ENCODE data around the gene CAMK4. TPM values are rescaled to one million over a fixed set of nuclear protein-coding genes. Genes with fewer than 3 reads are reported as not detected.
"Not testable (repeated sequence)": the region's sequence is repeated elsewhere in the genome, so short reads cannot be mapped to it uniquely, and the experiment has no call there.

The CAMK4 gene
- total and polyA plus RNA-seq, 9 donors: 4.6 to 7.5 (median 6.3) TPM

- Histone ChIP-seq H3K27me3 (ENCODE audit: control insufficient read depth, insufficient read depth, low read length) (no peaks in the 10 kb centered on the region), H3K36me3 (ENCODE audit: control insufficient read depth, insufficient read depth, low read length) (no peaks in the 10 kb centered on the region), H3K27ac (ENCODE audit: low read length) (no peak overlapping the region), H3K4me3 (ENCODE audit: low read length) (no peak overlapping the region), H3K4me1 (ENCODE audit: control insufficient read depth, insufficient read depth, low read length) (no peaks in the 10 kb centered on the region), H3K9me3 (replicated peaks; ENCODE audit: control insufficient read depth, low read depth, low read length) (no peaks in the 10 kb centered on the region)
- DNase-seq: no peak
- no CpG with 5 or more reads among the region's 1 CpG for WGBS (ENCODE audit: insufficient coverage)
These were observed 112.9 kb downstream of the CAMK4 start for GRCh38 chr5:111337133-111337532.

DNA sequence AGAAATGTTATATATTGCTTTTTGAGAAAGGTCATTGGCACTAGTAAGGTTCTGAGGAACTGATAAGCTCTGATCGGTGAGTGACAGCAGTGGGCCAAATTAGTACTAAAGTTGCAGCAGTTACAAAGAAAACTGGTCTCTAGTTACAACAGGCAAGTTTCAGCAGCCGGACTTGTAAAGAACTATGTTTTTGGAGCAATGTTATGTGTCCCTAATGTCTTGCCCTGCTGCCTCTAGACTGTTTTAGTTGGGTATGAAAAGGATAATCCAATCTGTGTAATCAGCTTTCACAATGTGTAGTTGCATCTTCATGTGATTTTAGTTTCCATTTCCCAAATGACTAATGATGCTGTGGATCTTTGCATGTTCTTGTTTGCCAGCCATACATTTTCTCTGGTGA is 113.5 kb downstream of the CAMK4 start:
- H3K4me3 ChIP-seq (ENCODE audit: low read length): no peak overlapping the region
- no peak for DNase-seq
- H3K4me1 ChIP-seq (ENCODE audit: control insufficient read depth, insufficient read depth, low read length): no peaks in the 10 kb centered on the region
- no peaks in the 10 kb centered on the region for H3K27me3 ChIP-seq (ENCODE audit: control insufficient read depth, insufficient read depth, low read length)
- H3K27ac ChIP-seq (ENCODE audit: low read length): no peak overlapping the region
- no peaks in the 10 kb centered on the region for H3K36me3 ChIP-seq (ENCODE audit: control insufficient read depth, insufficient read depth, low read length)
- 100% methylated on average over 1 of the region's 2 CpGs for WGBS (ENCODE audit: insufficient coverage)
- H3K9me3 ChIP-seq (replicated peaks; ENCODE audit: control insufficient read depth, low read depth, low read length): no peaks in the 10 kb centered on the region

- Histone ChIP-seq H3K4me1 (ENCODE audit: control insufficient read depth, insufficient read depth, low read length) (no peaks in the 10 kb centered on the region), H3K36me3 (ENCODE audit: control insufficient read depth, insufficient read depth, low read length) (no peaks in the 10 kb centered on the region), H3K27me3 (ENCODE audit: control insufficient read depth, insufficient read depth, low read length) (no peaks in the 10 kb centered on the region), H3K4me3 (ENCODE audit: low read length) (no peak overlapping the region), H3K27ac (ENCODE audit: low read length) (no peak overlapping the region), H3K9me3 (replicated peaks; ENCODE audit: control insufficient read depth, low read depth, low read length) (no peaks in the 10 kb centered on the region)
- DNase-seq: no peak
- 54% methylated on average over 7 of the region's 8 CpGs for WGBS (ENCODE audit: insufficient coverage)
These were observed 121.5 kb downstream of the CAMK4 start for GRCh38 chr5:111345731-111346130.

DNA sequence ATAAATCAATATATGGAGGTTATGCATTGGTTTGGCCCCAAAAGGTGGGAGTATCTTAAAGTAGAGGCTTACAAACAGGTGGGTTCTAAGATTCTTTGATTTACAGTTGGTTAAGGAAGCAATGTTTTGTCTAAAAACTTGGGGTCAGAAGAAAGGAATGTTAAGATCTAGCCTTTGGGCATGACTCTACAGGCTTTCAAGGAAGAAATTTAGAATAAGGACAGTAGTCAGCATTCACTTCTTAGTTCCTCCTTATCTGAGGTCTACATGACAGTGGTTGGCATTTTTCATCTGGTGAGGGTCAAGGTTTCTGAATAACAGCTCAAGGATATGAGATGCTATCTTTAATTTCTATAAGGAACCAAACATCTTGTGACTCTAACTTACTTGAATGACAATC is 122.8 kb downstream of the CAMK4 start:
- H3K4me1 ChIP-seq (ENCODE audit: control insufficient read depth, insufficient read depth, low read length): no peaks in the 10 kb centered on the region
- no peaks in the 10 kb centered on the region for H3K27me3 ChIP-seq (ENCODE audit: control insufficient read depth, insufficient read depth, low read length)
- no peak overlapping the region for H3K4me3 ChIP-seq (ENCODE audit: low read length)
- DNase-seq: no peak
- H3K36me3 ChIP-seq (ENCODE audit: control insufficient read depth, insufficient read depth, low read length): no peaks in the 10 kb centered on the region
- no peak overlapping the region for H3K27ac ChIP-seq (ENCODE audit: low read length)
- no peaks in the 10 kb centered on the region for H3K9me3 ChIP-seq (replicated peaks; ENCODE audit: control insufficient read depth, low read depth, low read length)

- Histone ChIP-seq H3K4me3 (ENCODE audit: low read length) (no peak overlapping the region), H3K9me3 (replicated peaks; ENCODE audit: control insufficient read depth, low read depth, low read length) (no peaks in the 10 kb centered on the region), H3K36me3 (ENCODE audit: control insufficient read depth, insufficient read depth, low read length) (no peaks in the 10 kb centered on the region), H3K27ac (ENCODE audit: low read length) (no peak overlapping the region), H3K27me3 (ENCODE audit: control insufficient read depth, insufficient read depth, low read length) (no peaks in the 10 kb centered on the region), H3K4me1 (ENCODE audit: control insufficient read depth, insufficient read depth, low read length) (no peaks in the 10 kb centered on the region)
- WGBS (ENCODE audit: insufficient coverage): no CpG with 5 or more reads among the region's 3 CpGs
- DNase-seq: no peak
These were observed 124.6 kb downstream of the CAMK4 start for GRCh38 chr5:111348661-111349329.

DNA sequence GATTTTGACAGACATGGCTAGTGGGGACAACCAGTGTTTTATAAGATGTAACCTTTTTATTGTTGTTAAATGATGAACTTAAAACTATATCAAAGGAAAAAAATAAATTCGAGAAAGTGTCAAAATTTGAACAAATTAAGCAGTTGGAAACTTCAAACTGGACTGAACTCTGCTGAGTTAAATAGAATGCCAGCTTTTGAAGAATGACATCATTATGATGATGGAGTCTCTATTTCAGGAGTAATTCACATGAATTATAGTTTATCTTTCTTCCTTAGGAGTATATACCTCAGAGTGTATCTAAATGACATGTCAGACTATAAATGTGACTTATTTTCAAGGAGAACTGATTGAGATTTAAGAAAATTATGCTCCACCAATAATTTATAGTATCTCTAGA is 125.2 kb downstream of the CAMK4 start:
- H3K4me3 ChIP-seq (ENCODE audit: low read length): no peak overlapping the region
- H3K27me3 ChIP-seq (ENCODE audit: control insufficient read depth, insufficient read depth, low read length): no peaks in the 10 kb centered on the region
- no peak overlapping the region for H3K27ac ChIP-seq (ENCODE audit: low read length)
- WGBS (ENCODE audit: insufficient coverage): no CpG with 5 or more reads among the region's 1 CpG
- no peak for DNase-seq
- H3K36me3 ChIP-seq (ENCODE audit: control insufficient read depth, insufficient read depth, low read length): no peaks in the 10 kb centered on the region
- no peaks in the 10 kb centered on the region for H3K9me3 ChIP-seq (replicated peaks; ENCODE audit: control insufficient read depth, low read depth, low read length)
- no peaks in the 10 kb centered on the region for H3K4me1 ChIP-seq (ENCODE audit: control insufficient read depth, insufficient read depth, low read length)

GRCh38 chr5:111353035-111353434 is 128.9 kb downstream of the CAMK4 start:
- Histone ChIP-seq H3K36me3 (ENCODE audit: control insufficient read depth, insufficient read depth, low read length) (no peaks in the 10 kb centered on the region), H3K4me1 (ENCODE audit: control insufficient read depth, insufficient read depth, low read length) (no peaks in the 10 kb centered on the region), H3K27ac (ENCODE audit: low read length) (no peak overlapping the region), H3K4me3 (ENCODE audit: low read length) (no peak overlapping the region), H3K27me3 (ENCODE audit: control insufficient read depth, insufficient read depth, low read length) (no peaks in the 10 kb centered on the region), H3K9me3 (replicated peaks; ENCODE audit: control insufficient read depth, low read depth, low read length) (no peaks in the 10 kb centered on the region)
- no peak for DNase-seq
- WGBS (ENCODE audit: insufficient coverage): no CpG with 5 or more reads among the region's 3 CpGs

GRCh38 chr5:111358726-111359125 is 134.5 kb downstream of the CAMK4 start:
- not testable (repeated sequence) for H3K9me3 ChIP-seq (replicated peaks; ENCODE audit: control insufficient read depth, low read depth, low read length)

GRCh38 chr5:111360173-111360572 is 136.0 kb downstream of the CAMK4 start:
- Histone ChIP-seq H3K4me1 (ENCODE audit: control insufficient read depth, insufficient read depth, low read length) (no peaks in the 10 kb centered on the region), H3K27me3 (ENCODE audit: control insufficient read depth, insufficient read depth, low read length) (no peaks in the 10 kb centered on the region), H3K36me3 (ENCODE audit: control insufficient read depth, insufficient read depth, low read length) (no peaks in the 10 kb centered on the region), H3K4me3 (ENCODE audit: low read length) (no peak overlapping the region), H3K27ac (ENCODE audit: low read length) (no peak overlapping the region), H3K9me3 (replicated peaks; ENCODE audit: control insufficient read depth, low read depth, low read length) (no peaks in the 10 kb centered on the region)
- no peak for DNase-seq
- WGBS (ENCODE audit: insufficient coverage): 80% methylated on average over 1 of the region's 2 CpGs

More at GRCh38 chr5:111358726-111359125, 134.5 kb downstream of the CAMK4 start:
- DNase-seq; H3K27me3 ChIP-seq (ENCODE audit: control insufficient read depth, insufficient read depth, low read length); H3K4me1 ChIP-seq (ENCODE audit: control insufficient read depth, insufficient read depth, low read length); H3K36me3 ChIP-seq (ENCODE audit: control insufficient read depth, insufficient read depth, low read length); H3K27ac ChIP-seq (ENCODE audit: low read length); H3K4me3 ChIP-seq (ENCODE audit: low read length): not testable (repeated sequence)
- no CpG with 5 or more reads among the region's 1 CpG for WGBS (ENCODE audit: insufficient coverage)

GRCh38 chr5:111364992-111365391 is 140.8 kb downstream of the CAMK4 start:
- Histone ChIP-seq H3K27me3 (ENCODE audit: control insufficient read depth, insufficient read depth, low read length) (no peaks in the 10 kb centered on the region), H3K4me1 (ENCODE audit: control insufficient read depth, insufficient read depth, low read length) (no peaks in the 10 kb centered on the region), H3K27ac (ENCODE audit: low read length) (no peak overlapping the region), H3K4me3 (ENCODE audit: low read length) (no peak overlapping the region), H3K36me3 (ENCODE audit: control insufficient read depth, insufficient read depth, low read length) (no peaks in the 10 kb centered on the region), H3K9me3 (replicated peaks; ENCODE audit: control insufficient read depth, low read depth, low read length) (no peaks in the 10 kb centered on the region)
- 82% methylated on average over 2 of the region's 2 CpGs for WGBS (ENCODE audit: insufficient coverage)
- peak; percentile 39 for DNase-seq

DNA sequence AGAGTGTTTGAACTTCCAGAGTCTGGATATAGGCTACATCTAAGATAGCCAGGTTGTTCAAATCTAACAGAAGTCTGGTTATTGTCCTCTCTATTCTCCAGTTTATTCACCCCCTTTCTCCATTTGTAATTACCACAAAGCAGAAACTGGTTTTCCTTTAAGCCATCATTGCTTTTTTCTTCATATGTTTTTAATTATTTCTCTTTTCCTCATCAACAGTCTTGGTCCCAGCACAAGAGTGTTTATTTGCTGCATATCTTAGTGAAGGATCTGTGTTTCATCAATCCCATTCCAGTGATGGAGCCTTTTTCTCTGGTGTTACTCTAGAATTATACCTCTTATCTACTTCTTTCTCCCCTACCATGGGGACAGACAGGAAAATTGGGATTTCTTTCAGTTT is 142.2 kb downstream of the CAMK4 start:
- H3K9me3 ChIP-seq (replicated peaks; ENCODE audit: control insufficient read depth, low read depth, low read length): no peaks in the 10 kb centered on the region
- H3K27me3 ChIP-seq (ENCODE audit: control insufficient read depth, insufficient read depth, low read length): no peaks in the 10 kb centered on the region
- H3K4me1 ChIP-seq (ENCODE audit: control insufficient read depth, insufficient read depth, low read length): no peaks in the 10 kb centered on the region
- no peak overlapping the region for H3K27ac ChIP-seq (ENCODE audit: low read length)
- DNase-seq: no peak
- no peak overlapping the region for H3K4me3 ChIP-seq (ENCODE audit: low read length)
- no peaks in the 10 kb centered on the region for H3K36me3 ChIP-seq (ENCODE audit: control insufficient read depth, insufficient read depth, low read length)

Data from muscle of leg (tissue), 11 donors.